HEK293 (cell line): ENCODE results near the gene GBA2.

ENCODE experiments used
- CTCF ChIP-seq: fragments of 450-650 bp; formaldehyde crosslinking; IDR thresholded peaks from 2 replicates; pipeline ENCODE4 v1.5.1; 2016; ENCODE audit warnings: missing biosample characterization, missing genetic modification characterization
- GLIS1 ChIP-seq: fragments of 450-650 bp; formaldehyde crosslinking; IDR thresholded peaks from 2 replicates; pipeline ENCODE4 v1.5.1; 2016; ENCODE audit warnings: missing biosample characterization, missing genetic modification characterization
- MZF1 ChIP-seq: fragments of 450-650 bp; formaldehyde crosslinking; IDR thresholded peaks from 2 replicates; pipeline ENCODE4 v1.5.1; 2017; ENCODE audit warnings: missing biosample characterization, missing genetic modification characterization, borderline replicate concordance
- ZBTB1 ChIP-seq: fragments of 450-650 bp; formaldehyde crosslinking; IDR thresholded peaks from 2 replicates; pipeline ENCODE4 v1.5.1; 2016; ENCODE audit warnings: missing biosample characterization, missing genetic modification characterization
- ZFP3 ChIP-seq: fragments of 450-650 bp; formaldehyde crosslinking; IDR thresholded peaks from 2 replicates; pipeline ENCODE4 v1.5.1; 2016; ENCODE audit warnings: low read depth, missing biosample characterization, missing genetic modification characterization
- ZNF362 ChIP-seq: fragments of 450-650 bp; formaldehyde crosslinking; IDR thresholded peaks from 2 replicates; pipeline ENCODE4 v1.5.1; 2016; ENCODE audit warnings: missing biosample characterization, missing genetic modification characterization
- ZNF521 ChIP-seq: fragments of 450-650 bp; formaldehyde crosslinking; IDR thresholded peaks from 2 replicates; pipeline ENCODE4 v1.5.1; 2017; ENCODE audit warnings: missing biosample characterization, mild to moderate bottlenecking, missing genetic modification characterization
- ZNF558 ChIP-seq: fragments of 450-650 bp; formaldehyde crosslinking; IDR thresholded peaks from 2 replicates; pipeline ENCODE4 v1.5.1; 2016; ENCODE audit warnings: missing biosample characterization, missing genetic modification characterization
- ZNF660 ChIP-seq: fragments of 450-650 bp; IDR thresholded peaks from 2 replicates; pipeline ENCODE4 v1.5.1; 2018; ENCODE audit warnings: missing biosample characterization, mild to moderate bottlenecking, missing genetic modification characterization
- TF ChIP-seq, protein P1 (sequence below): fragments of 450-650 bp; IDR thresholded peaks from 2 replicates; pipeline ENCODE4 v1.5.1; 2018; ENCODE audit warnings: missing biosample characterization, mild to moderate bottlenecking, missing genetic modification characterization

GRCh38 chr9:35689542-35690293, 59.3 kb downstream of the GBA2 start, which contains the start of gene TPM2:
- TF ChIP-seq CTCF (tag by site-specific recombination) (no peak), GLIS1 (tag by site-specific recombination) (no peak), ZNF558 (tag by site-specific recombination) (no peak), ZNF521 (tag by site-specific recombination) (no peak), ZBTB1 (no peak), ZNF660 (tag by site-specific recombination) (no peak), ZNF362 (tag by site-specific recombination) (no peak), MZF1 (tag by site-specific recombination) (no peak), ZFP3 (tag by site-specific recombination) (no peak)
- TF ChIP-seq, protein P1, sequence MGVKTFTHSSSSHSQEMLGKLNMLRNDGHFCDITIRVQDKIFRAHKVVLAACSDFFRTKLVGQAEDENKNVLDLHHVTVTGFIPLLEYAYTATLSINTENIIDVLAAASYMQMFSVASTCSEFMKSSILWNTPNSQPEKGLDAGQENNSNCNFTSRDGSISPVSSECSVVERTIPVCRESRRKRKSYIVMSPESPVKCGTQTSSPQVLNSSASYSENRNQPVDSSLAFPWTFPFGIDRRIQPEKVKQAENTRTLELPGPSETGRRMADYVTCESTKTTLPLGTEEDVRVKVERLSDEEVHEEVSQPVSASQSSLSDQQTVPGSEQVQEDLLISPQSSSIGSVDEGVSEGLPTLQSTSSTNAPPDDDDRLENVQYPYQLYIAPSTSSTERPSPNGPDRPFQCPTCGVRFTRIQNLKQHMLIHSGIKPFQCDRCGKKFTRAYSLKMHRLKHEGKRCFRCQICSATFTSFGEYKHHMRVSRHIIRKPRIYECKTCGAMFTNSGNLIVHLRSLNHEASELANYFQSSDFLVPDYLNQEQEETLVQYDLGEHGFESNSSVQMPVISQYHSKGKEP, result no peak
